CD14-positive monocyte (primary cell): ENCODE data around the gene BCAR3. TPM values are rescaled to one million over a fixed set of nuclear protein-coding genes. Genes with fewer than 3 reads are reported as not detected.

Source experiments
- DNase-seq, 3 donors: peaks; one replicate each; pipeline ENCODE4 v3.0.0-alpha.2; 2011 to 2022
- H2AFZ ChIP-seq: 2 replicates; pipeline ENCODE4 v1.6.0; 2012; ENCODE audit warnings: mild to moderate bottlenecking, low read depth, low read length, inconsistent platforms; ENCODE audit not compliant: insufficient read depth, poor library complexity, severe bottlenecking
- H3K27ac ChIP-seq, 2 donors: 1 replicate in 1 of 2; 2 replicates in 1 of 2; pipeline ENCODE4 v1.5.1; 2012 to 2013; ENCODE audit warnings: low read length in 2 of 2, control low read depth in 1 of 2, inconsistent platforms in 1 of 2, low read depth in 1 of 2, mild to moderate bottlenecking in 1 of 2
- H3K27me3 ChIP-seq, 2 donors: one replicate each; pipeline versions ENCODE4 v1.6.0 to v1.6.1; 2011 to 2013; ENCODE audit warnings: low read length in 2 of 2; ENCODE audit not compliant: control insufficient read depth in 2 of 2, insufficient read depth in 2 of 2
- H3K36me3 ChIP-seq, 2 donors: replicated peaks in 1 of 2; 1 replicate in 1 of 2; 2 replicates in 1 of 2; pipeline versions ENCODE4 v1.5.1 to v1.6.1; 2012 to 2013; ENCODE audit warnings: low read length in 2 of 2, control low read depth in 1 of 2, inconsistent platforms in 1 of 2, mild to moderate bottlenecking in 1 of 2; ENCODE audit not compliant: insufficient read depth in 2 of 2, control insufficient read depth in 1 of 2
- H3K4me1 ChIP-seq, 2 donors: 1 replicate in 1 of 2; 2 replicates in 1 of 2; pipeline versions ENCODE4 v1.5.1 to v1.6.1; 2012 to 2013; ENCODE audit warnings: low read length in 2 of 2, control low read depth in 1 of 2, inconsistent platforms in 1 of 2, mild to moderate bottlenecking in 1 of 2, moderate library complexity in 1 of 2; ENCODE audit not compliant: insufficient read depth in 2 of 2, control insufficient read depth in 1 of 2
- H3K4me2 ChIP-seq: replicated peaks from 2 replicates; pipeline ENCODE3; 2012; ENCODE audit warnings: low read length, moderate library complexity, mild to moderate bottlenecking; ENCODE audit not compliant: poor library complexity, severe bottlenecking; ENCODE audit errors: extremely low read depth
- H3K4me3 ChIP-seq, 3 experiments: fragments of 200-600 bp in 1 of 3; sonication (generic) in 1 of 3; replicated peaks in 1 of 3; 1 replicate in 2 of 3; 2 replicates in 1 of 3; pipeline ENCODE4 v1.5.1; 2011 to 2013; ENCODE audit warnings: low read length in 3 of 3, mild to moderate bottlenecking in 3 of 3, control low read depth in 2 of 3, low read depth in 2 of 3, inconsistent platforms in 1 of 3, moderate library complexity in 1 of 3
- H3K79me2 ChIP-seq: 2 replicates; pipeline ENCODE4 v1.6.0; 2012; ENCODE audit warnings: mild to moderate bottlenecking, control low read depth, inconsistent platforms, low read length, moderate library complexity; ENCODE audit not compliant: insufficient read depth
- H3K9ac ChIP-seq: 2 replicates; pipeline ENCODE4 v1.6.0; 2017; ENCODE audit warnings: low read length, mild to moderate bottlenecking; ENCODE audit not compliant: insufficient read depth, poor library complexity, severe bottlenecking
- H3K9me3 ChIP-seq, 2 donors: replicated peaks in 1 of 2; 1 replicate in 1 of 2; 2 replicates in 1 of 2; pipeline versions ENCODE4 v1.5.1 to v1.6.1; 2012 to 2013; ENCODE audit warnings: low read length in 2 of 2, control low read depth in 1 of 2; ENCODE audit not compliant: control insufficient read depth in 1 of 2, insufficient read depth in 1 of 2
- H4K20me1 ChIP-seq: 2 replicates; pipeline ENCODE4 v1.6.0; 2012; ENCODE audit warnings: mild to moderate bottlenecking, low read length, control low read depth, moderate library complexity; ENCODE audit not compliant: insufficient read depth
- H3K27ac Mint-ChIP-seq, 7 donors: one replicate each; pipeline ENCODE4 v1.8.0; 2020; ENCODE audit warnings: mild to moderate bottlenecking in 7 of 7, mixed read lengths in 7 of 7, moderate library complexity in 6 of 7, inconsistent platforms in 2 of 7
- H3K27me3 Mint-ChIP-seq, 3 donors: one replicate each; pipeline ENCODE4 v1.8.0; 2021 to 2022; ENCODE audit warnings: low read depth in 3 of 3, mild to moderate bottlenecking in 3 of 3, mixed read lengths in 3 of 3, moderate library complexity in 3 of 3, inconsistent platforms in 1 of 3
- H3K36me3 Mint-ChIP-seq, 2 donors: one replicate each; pipeline ENCODE4 v1.8.0; 2020; ENCODE audit warnings: mixed read lengths in 2 of 2, inconsistent platforms in 1 of 2, mild to moderate bottlenecking in 1 of 2
- H3K4me1 Mint-ChIP-seq: one replicate; pipeline ENCODE4 v1.8.0; 2020; ENCODE audit warnings: mild to moderate bottlenecking, mixed read lengths
- H3K4me3 Mint-ChIP-seq, 2 donors: one replicate each; pipeline ENCODE4 v1.8.0; 2020; ENCODE audit warnings: mild to moderate bottlenecking in 2 of 2, mixed read lengths in 2 of 2, moderate library complexity in 1 of 2
- H3K9me3 Mint-ChIP-seq, 7 donors: one replicate each; pipeline ENCODE4 v1.8.0; 2020 to 2022; ENCODE audit warnings: mixed read lengths in 7 of 7, mild to moderate bottlenecking in 6 of 7, moderate library complexity in 6 of 7, inconsistent platforms in 2 of 7
- WGBS: methylation state at CpG from one replicate; pipeline ENCODE4 v1.1.5; 2013; ENCODE audit warnings: missing lambda C conversion rate; ENCODE audit not compliant: insufficient coverage; 5-methylcytosine and 5-hydroxymethylcytosine counted together
- intact Hi-C, 2 donors: fragments of 100-400 bp; cut with micrococcal nuclease; formaldehyde crosslinking; loops; one replicate each; pipeline versions ENCODE4 v1.15.0 to v1.15.1; 2023
- polyA plus RNA-seq, 3 donors: library from polyadenylated mRNA; depleted of rRNA in 1 of 3; unstranded in 2 of 3; stranded (reverse) in 1 of 3; fragments of 300-500 nt in 2 of 3; fragments of >200 nt in 1 of 3; fragmentation: Illumina TruSeq in 2 of 3; gene quantifications; 1 replicate in 2 of 3; 2 replicates in 1 of 3; pipeline ENCODE4 v1.2.3, GENCODE V29; 2012 to 2021
- TF ChIP-seq, protein P1 (sequence below): fragments of 200-600 bp; IDR thresholded peaks from one replicate; pipeline ENCODE4 v1.8.0; 2022; ENCODE audit warnings: antibody characterized with exemption, mild to moderate bottlenecking

BCAR3 gene
- polyA plus RNA-seq, 3 donors: 0.05 to 0.41 TPM; not detected in 1

DNA sequence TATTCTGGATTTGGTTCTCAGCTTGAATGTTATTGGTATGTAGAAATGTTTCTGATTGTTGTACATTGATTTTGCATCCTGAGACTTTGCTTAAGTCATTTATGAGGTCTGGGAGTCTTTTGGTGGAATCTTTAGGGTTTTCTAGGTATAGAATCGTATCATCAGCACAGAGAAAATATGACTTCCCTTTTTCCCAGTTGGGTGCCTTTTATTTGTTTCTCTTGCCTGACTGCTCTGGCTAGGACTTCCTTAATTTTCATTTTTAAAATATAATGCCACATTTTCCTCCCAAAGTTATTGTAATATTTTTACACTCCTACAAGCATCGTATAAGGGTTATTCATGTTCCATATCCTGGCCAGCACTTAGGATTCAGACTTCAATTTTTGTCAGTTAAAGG is 122.6 kb downstream of the BCAR3 start:
- Histone ChIP-seq H3K27me3 (no peaks in the 10 kb centered on the region), H3K4me3 (no peak overlapping the region), H3K27ac (peak overlapping the region in 1 of 2 donors; percentile 21), H2AFZ (no peak overlapping the region), H3K79me2 (no peaks in the 10 kb centered on the region), H3K36me3 (no peaks in the 10 kb centered on the region), H3K9ac (no peak overlapping the region), H3K9me3 (no peaks in the 10 kb centered on the region), H4K20me1 (no peaks in the 10 kb centered on the region), H3K4me1 (peaks cover 7 to 19% of the 10 kb centered on the region in 2 donors), H3K4me2 (peak overlapping the region; percentile 25)
- TF ChIP-seq, protein P1, sequence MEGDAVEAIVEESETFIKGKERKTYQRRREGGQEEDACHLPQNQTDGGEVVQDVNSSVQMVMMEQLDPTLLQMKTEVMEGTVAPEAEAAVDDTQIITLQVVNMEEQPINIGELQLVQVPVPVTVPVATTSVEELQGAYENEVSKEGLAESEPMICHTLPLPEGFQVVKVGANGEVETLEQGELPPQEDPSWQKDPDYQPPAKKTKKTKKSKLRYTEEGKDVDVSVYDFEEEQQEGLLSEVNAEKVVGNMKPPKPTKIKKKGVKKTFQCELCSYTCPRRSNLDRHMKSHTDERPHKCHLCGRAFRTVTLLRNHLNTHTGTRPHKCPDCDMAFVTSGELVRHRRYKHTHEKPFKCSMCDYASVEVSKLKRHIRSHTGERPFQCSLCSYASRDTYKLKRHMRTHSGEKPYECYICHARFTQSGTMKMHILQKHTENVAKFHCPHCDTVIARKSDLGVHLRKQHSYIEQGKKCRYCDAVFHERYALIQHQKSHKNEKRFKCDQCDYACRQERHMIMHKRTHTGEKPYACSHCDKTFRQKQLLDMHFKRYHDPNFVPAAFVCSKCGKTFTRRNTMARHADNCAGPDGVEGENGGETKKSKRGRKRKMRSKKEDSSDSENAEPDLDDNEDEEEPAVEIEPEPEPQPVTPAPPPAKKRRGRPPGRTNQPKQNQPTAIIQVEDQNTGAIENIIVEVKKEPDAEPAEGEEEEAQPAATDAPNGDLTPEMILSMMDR: no peak
- Mint-ChIP-seq H3K9me3 (peaks cover 0 to 2% (median 0%) of the 10 kb centered on the region in 7 donors), H3K4me3 (peak overlapping the region in 1 of 2 donors; percentile 60), H3K27me3 (no peaks in the 10 kb centered on the region), H3K4me1 (peaks cover 19% of the 10 kb centered on the region), H3K27ac (peak overlapping the region in 2 of 7 donors; percentile 20 to 54), H3K36me3 (peaks cover 0 to 6% of the 10 kb centered on the region in 2 donors)
- no CpG with 5 or more reads among the region's 2 CpGs for WGBS
- intact Hi-C loops: no loop called here
- DNase-seq: peak; percentile 18 to 51 (median 35)

DNA sequence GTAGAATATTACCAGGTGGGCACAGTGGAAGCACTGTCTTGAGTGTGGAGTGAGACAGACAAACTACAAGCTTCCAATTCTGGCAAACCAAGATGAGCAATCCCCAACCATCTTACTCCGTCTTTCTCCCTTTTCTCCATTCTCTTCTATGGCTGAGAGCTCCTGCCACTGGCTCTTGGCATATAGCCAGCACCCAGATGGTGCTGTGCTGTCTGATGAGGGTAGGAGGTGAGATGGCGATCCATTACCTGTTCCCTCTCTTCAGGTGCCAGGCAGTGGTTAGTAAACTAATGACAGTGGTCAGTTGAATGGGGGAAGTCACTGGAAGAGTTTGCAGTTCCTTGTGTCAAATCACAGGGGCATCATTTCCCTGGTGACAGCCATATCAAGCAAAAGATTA is 125.3 kb downstream of the BCAR3 start:
- Mint-ChIP-seq H3K9me3 (no peaks in the 10 kb centered on the region), H3K36me3 (peaks cover 0 to 6% of the 10 kb centered on the region in 2 donors), H3K4me1 (peaks cover 41% of the 10 kb centered on the region), H3K27me3 (no peaks in the 10 kb centered on the region), H3K4me3 (no peak overlapping the region), H3K27ac (no peak overlapping the region)
- H3K9ac ChIP-seq: no peak overlapping the region
- no peaks in the 10 kb centered on the region for H3K36me3 ChIP-seq
- H3K4me2 ChIP-seq: no peak overlapping the region
- no peaks in the 10 kb centered on the region for H3K27me3 ChIP-seq
- DNase-seq: no peak
- intact Hi-C loops: no loop called here
- no peaks in the 10 kb centered on the region for H3K79me2 ChIP-seq
- no peak overlapping the region for H3K27ac ChIP-seq
- no peak overlapping the region for H2AFZ ChIP-seq
- no CpG with 5 or more reads among the region's 2 CpGs for WGBS
- H3K9me3 ChIP-seq: no peaks in the 10 kb centered on the region
- TF ChIP-seq, protein P1: no peak
- H3K4me1 ChIP-seq: peaks cover 23 to 42% of the 10 kb centered on the region in 2 donors
- H3K4me3 ChIP-seq: no peak overlapping the region
- H4K20me1 ChIP-seq: no peaks in the 10 kb centered on the region
